Measurements from ENCODE around the gene PSMD3.

GRCh38 chr17:39972271-39972670, 8.3 kb upstream of the PSMD3 start:
- TF ChIP-seq CTCF (IDR thresholded peaks at IDR 0.05) = no peak
- no peak for TF ChIP-seq POLR2A (IDR thresholded peaks at IDR 0.05)
